ENCODE results near the gene SLCO3A1. TPM values are rescaled to one million over a fixed set of nuclear protein-coding genes. Genes with fewer than 3 reads are reported as not detected.

SLCO3A1 gene
- total and polyA plus RNA-seq, 2 of the 8 experiments (the other 6 are each of a cell fraction or from before 2014, with no cell fraction given), result 15.1 to 20.4 TPM

DNA sequence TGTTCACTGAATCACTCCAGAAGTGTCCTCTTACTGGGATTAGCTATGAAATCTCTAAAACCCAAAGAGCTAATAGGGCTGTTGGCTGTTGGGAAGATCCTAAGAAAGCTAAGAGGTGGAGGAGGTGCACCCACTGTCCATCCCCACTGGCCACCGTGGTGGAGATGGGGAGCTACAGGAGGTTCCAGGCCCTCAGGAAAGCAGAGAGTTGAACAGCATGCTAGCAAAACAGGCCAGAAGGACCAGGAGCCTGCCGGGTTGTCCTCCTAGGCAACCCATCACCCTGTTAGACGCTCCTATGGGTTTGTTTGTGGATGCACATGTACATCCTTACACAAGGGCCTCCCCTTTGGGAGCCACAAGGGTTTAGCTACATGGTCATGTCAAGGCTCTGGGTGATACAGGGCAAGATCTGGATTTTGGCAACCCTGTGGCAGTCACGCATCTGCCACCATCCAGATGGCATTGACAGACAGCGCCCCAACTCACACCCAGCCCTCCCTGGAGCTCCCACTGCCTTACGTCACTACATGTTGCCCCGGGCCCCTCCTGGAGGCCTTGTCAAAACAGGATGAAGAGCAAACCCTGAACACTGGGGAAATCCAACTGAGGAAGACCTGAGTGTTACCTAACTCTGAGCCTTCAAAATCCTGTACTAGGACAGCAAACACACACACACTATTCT, 208.1 kb downstream of the SLCO3A1 start:
- Histone ChIP-seq H3K56ac (replicated peaks; ENCODE audit: insufficient read length, low read depth, low read length) (no peak overlapping the region), H2AK5ac (ENCODE audit: low read depth, low read length) (no peak overlapping the region), H3K27ac (ENCODE audit: low read depth, low read length) (no peak overlapping the region), H3K14ac (ENCODE audit: insufficient read length) (no peak overlapping the region), H2AFZ (ENCODE audit: low read length) (no peak overlapping the region), H3K27me3 (replicated peaks in 1 of 4; ENCODE audit: control insufficient read depth in 3 of 4, extremely low read depth in 1 of 4, insufficient read depth in 3 of 4, low read length in 3 of 4) (no peaks in the 10 kb centered on the region), H4K20me1 (replicated peaks in 1 of 2; ENCODE audit: control insufficient read depth in 1 of 2, insufficient read depth in 2 of 2, low read length in 2 of 2) (no peaks in the 10 kb centered on the region), H3K18ac (ENCODE audit: extremely low read depth, low read length) (no peak overlapping the region), H3K79me2 (ENCODE audit: control insufficient read depth in 1 of 2, insufficient read depth in 2 of 2, low read length in 2 of 2) (no peaks in the 10 kb centered on the region; a peak in 1 of 4 replicates), H2BK5ac (ENCODE audit: low read depth, low read length) (no peak overlapping the region), H4K5ac (ENCODE audit: insufficient read length, low read depth, low read length) (no peak overlapping the region), H4K91ac (replicated peaks; ENCODE audit: insufficient read length, low read length) (no peak overlapping the region), H3K9ac (replicated peaks in 1 of 4; ENCODE audit: extremely low read depth in 1 of 4, low read depth in 3 of 4, low read length in 3 of 4) (no peak overlapping the region), H2BK20ac (ENCODE audit: low read length) (no peak overlapping the region), H2BK15ac (ENCODE audit: low read length) (no peak overlapping the region), H3K36me3 (ENCODE audit: control insufficient read depth in 2 of 4, insufficient read depth in 4 of 4, low read length in 3 of 4) (no peaks in the 10 kb centered on the region), H3K4ac (replicated peaks; ENCODE audit: insufficient read length, low read depth, low read length) (no peak overlapping the region), H2BK12ac (ENCODE audit: low read depth, low read length) (no peak overlapping the region), H3K4me3 (ENCODE audit: extremely low read depth in 1 of 4, insufficient read depth in 2 of 4, low read depth in 3 of 4, low read length in 4 of 4) (no peak overlapping the region), H3K23me2 (ENCODE audit: low read depth, low read length) (no peaks in the 10 kb centered on the region), H3K23ac (ENCODE audit: insufficient read length) (no peak overlapping the region), H3K4me2 (ENCODE audit: insufficient read depth in 1 of 2, low read depth in 2 of 2, low read length in 2 of 2) (no peak overlapping the region), H3K9me3 (ENCODE audit: insufficient read depth in 2 of 2, low read depth in 1 of 2, low read length in 1 of 2) (no peaks in the 10 kb centered on the region), H3K4me1 (replicated peaks in 1 of 4; ENCODE audit: control insufficient read depth in 3 of 4, insufficient read depth in 4 of 4, low read length in 3 of 4) (no peaks in the 10 kb centered on the region), H2BK120ac (replicated peaks; ENCODE audit: low read depth, low read length) (no peak overlapping the region), H3K79me1 (ENCODE audit: low read depth, low read length) (peaks cover 2% of the 10 kb centered on the region; the same call in 1 of the 2 replicates), H4K8ac (ENCODE audit: extremely low read depth, insufficient read depth, low read length) (no peak overlapping the region)
- DNase-seq (ENCODE audit: low read depth in 1 of 2, low spot score in 2 of 2) (no peak), FAIRE-seq (no peak)
- CTCF ChIA-PET (ENCODE audit: partially characterized antibody), result interaction anchor here (0.9 to 4.6 kb wide), 8 partner anchors 8 to 790 kb away, joined by 3 to 27 read pairs (median 3); no protein-coding TSS in a partner anchor
- POLR2A ChIA-PET (ENCODE audit: partially characterized antibody), result interaction anchor here (0.6 kb wide), 1 partner anchor 17 kb away, joined by 3 read pairs; no protein-coding TSS in a partner anchor
- WGBS, 2 experiments (ENCODE audit: extremely low coverage in 1 of 2, insufficient coverage in 1 of 2, insufficient read length in 1 of 2, insufficient replicate concordance in 2 of 2, low coverage in 1 of 2, low lambda C conversion rate in 2 of 2, missing lambda C conversion rate in 1 of 2), result 89% methylated on average over 7 of the region's 7 CpGs; no CpG with 5 or more reads in 1 of the 2 experiments
- TF ChIP-seq CHD2 (IDR thresholded peaks at IDR 0.05; ENCODE audit: low read length) (no peak), BRCA1 (IDR thresholded peaks at IDR 0.05; ENCODE audit: low read depth, low read length) (no peak), TCF12 (IDR thresholded peaks at IDR 0.05; ENCODE audit: low read depth, low read length) (no peak), SAP30 (IDR thresholded peaks at IDR 0.05; ENCODE audit: insufficient read depth, insufficient replicate concordance, low read length) (no peak), JUND (IDR thresholded peaks at IDR 0.05; ENCODE audit: low read length) (no peak), CBX5 (IDR thresholded peaks at IDR 0.05; ENCODE audit: low read depth, low read length) (no peak), HDAC6 (IDR thresholded peaks at IDR 0.05; ENCODE audit: low read depth, low read length) (no peak), POU5F1 (IDR thresholded peaks at IDR 0.05; ENCODE audit: low read depth, low read length) (no peak), CEBPB (IDR thresholded peaks at IDR 0.05; ENCODE audit: low read depth, low read length) (no peak), NRF1 (IDR thresholded peaks at IDR 0.05; ENCODE audit: low read depth, low read length) (no peak), KDM5A (IDR thresholded peaks at IDR 0.05; ENCODE audit: low read length) (no peak), SIRT6 (IDR thresholded peaks at IDR 0.05; ENCODE audit: low read length) (no peak), TAF7 (optimal IDR thresholded peaks at IDR 0.05; ENCODE audit: borderline replicate concordance, low read depth, low read length) (no peak)
- TF ChIP-seq, protein P1, sequence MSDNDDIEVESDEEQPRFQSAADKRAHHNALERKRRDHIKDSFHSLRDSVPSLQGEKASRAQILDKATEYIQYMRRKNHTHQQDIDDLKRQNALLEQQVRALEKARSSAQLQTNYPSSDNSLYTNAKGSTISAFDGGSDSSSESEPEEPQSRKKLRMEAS (IDR thresholded peaks at IDR 0.05), result no peak
